ENCODE results near the gene ENDOD1.
A peak's percentile ranks its signal among the peaks of the same experiment; 100 is the strongest.
"Not testable (repeated sequence)": the region's sequence is repeated elsewhere in the genome, so short reads cannot be mapped to it uniquely, and the experiment has no call there.

Gene ENDOD1

GRCh38 chr11:95089620-95090542 is at the start of gene ENDOD1:
TSS of gene ENDOD1 (plus strand) at chr11:95089846. CDS start at chr11:95089928, 82 bp downstream.
- DNase-seq (ENCODE audit: low read depth in 2 of 2), result peak in 1 of 2 experiments; percentile 62

GRCh38 chr11:95042239-95042638 is 47.4 kb upstream of the ENDOD1 start:
- no peak for DNase-seq (ENCODE audit: low read depth in 2 of 2)

- no peak for DNase-seq (ENCODE audit: low read depth in 2 of 2)
Observed at GRCh38 chr11:95042906-95043305, 46.7 kb upstream of the ENDOD1 start.

GRCh38 chr11:95044010-95044409 is 45.6 kb upstream of the ENDOD1 start:
- DNase-seq (ENCODE audit: low read depth in 2 of 2), result no peak

GRCh38 chr11:95045812-95046211 is 43.8 kb upstream of the ENDOD1 start:
- no peak for DNase-seq (ENCODE audit: low read depth in 2 of 2)

- not testable (repeated sequence) for DNase-seq (ENCODE audit: low read depth in 2 of 2)
Observed at GRCh38 chr11:95049122-95049521, 40.5 kb upstream of the ENDOD1 start, which contains the start of gene KDM4F. TSS of gene KDM4F (plus strand) at chr11:95049422.

GRCh38 chr11:95050595-95051202 is 38.9 kb upstream of the ENDOD1 start:
- no peak for DNase-seq (ENCODE audit: low read depth in 2 of 2)

- no peak for DNase-seq (ENCODE audit: low read depth in 2 of 2)
Observed at GRCh38 chr11:95054356-95054755, 35.3 kb upstream of the ENDOD1 start.

GRCh38 chr11:95055283-95055897 is 34.3 kb upstream of the ENDOD1 start:
- DNase-seq (ENCODE audit: low read depth in 2 of 2), result no peak

GRCh38 chr11:95057959-95058358 is 31.7 kb upstream of the ENDOD1 start:
- DNase-seq (ENCODE audit: low read depth in 2 of 2), result no peak

- DNase-seq (ENCODE audit: low read depth in 2 of 2), result no peak
Observed at GRCh38 chr11:95058621-95059020, 31.0 kb upstream of the ENDOD1 start.

- DNase-seq (ENCODE audit: low read depth in 2 of 2), result no peak
Observed at GRCh38 chr11:95059046-95059445, 30.6 kb upstream of the ENDOD1 start.

GRCh38 chr11:95065336-95065735 is 24.3 kb upstream of the ENDOD1 start:
- DNase-seq (ENCODE audit: low read depth in 2 of 2), result no peak

- no peak for DNase-seq (ENCODE audit: low read depth in 2 of 2)
Observed at GRCh38 chr11:95066716-95067038, 23.0 kb upstream of the ENDOD1 start, which contains the start of gene SRSF8. TSS of gene SRSF8 (plus strand) at chr11:95066919. CDS start at chr11:95067227, 308 bp downstream.

- peak; percentile 33 to 40 for DNase-seq (ENCODE audit: low read depth in 2 of 2)
Observed at GRCh38 chr11:95067039-95067840, 22.4 kb upstream of the ENDOD1 start.

- no peak for DNase-seq (ENCODE audit: low read depth in 2 of 2)
Observed at GRCh38 chr11:95067841-95068219, 21.8 kb upstream of the ENDOD1 start.

GRCh38 chr11:95068549-95068948 is 21.1 kb upstream of the ENDOD1 start:
- DNase-seq (ENCODE audit: low read depth in 2 of 2), result peak; percentile 66 to 71

- DNase-seq (ENCODE audit: low read depth in 2 of 2), result no peak
Observed at GRCh38 chr11:95070471-95070870, 19.2 kb upstream of the ENDOD1 start.

GRCh38 chr11:95072948-95073347 is 16.7 kb upstream of the ENDOD1 start:
- no peak for DNase-seq (ENCODE audit: low read depth in 2 of 2)

- no peak for DNase-seq (ENCODE audit: low read depth in 2 of 2)
Observed at GRCh38 chr11:95074792-95075563, 14.7 kb upstream of the ENDOD1 start.

GRCh38 chr11:95076416-95076815 is 13.2 kb upstream of the ENDOD1 start:
- no peak for DNase-seq (ENCODE audit: low read depth in 2 of 2)
